ENCODE measurements around the gene NXNL1.
A peak's percentile ranks its signal among the peaks of the same experiment; 100 is the strongest.

Gene NXNL1

GRCh38 chr19:17406046-17406886 is 54.5 kb downstream of the NXNL1 start:
- H3K9ac ChIP-seq (ENCODE audit: low read depth, low read length) = peak overlapping the region; percentile 41
- peak overlapping the region; percentile 12 for H3K4me3 ChIP-seq (ENCODE audit: low read depth, low read length)
- H3K36me3 ChIP-seq (ENCODE audit: control insufficient read depth, insufficient read depth, low read length) = peaks cover 9% of the 10 kb centered on the region

More at GRCh38 chr19:17406046-17406886, 54.5 kb downstream of the NXNL1 start:
- Histone ChIP-seq H3K4me1 (ENCODE audit: control insufficient read depth, insufficient read depth, low read length) (peaks cover 3% of the 10 kb centered on the region), H3K9me3 (ENCODE audit: control insufficient read depth, insufficient read depth, low read length) (no peaks in the 10 kb centered on the region), H3K27me3 (ENCODE audit: control insufficient read depth, insufficient read depth, low read length) (no peaks in the 10 kb centered on the region)
